Measurements from ENCODE around the gene CTRB1. TPM values are rescaled to one million over a fixed set of nuclear protein-coding genes. Genes with fewer than 3 reads are reported as not detected.

Gene CTRB1
- total RNA-seq, 3 donors from 2014 or later, result 2.2 to 5.5 (median 3.4) TPM

- Mint-ChIP-seq H3K27me3 (ENCODE audit: low read depth) (peaks cover 26% of the 10 kb centered on the region), H3K4me3 (no peak overlapping the region), H3K9me3 (no peaks in the 10 kb centered on the region), H3K4me1 (ENCODE audit: low read depth) (peaks cover 6% of the 10 kb centered on the region), H3K36me3 (ENCODE audit: insufficient read depth) (no peaks in the 10 kb centered on the region)
- DNase-seq (no peak), ATAC-seq (no peak)
These were observed 28.5 kb downstream of the CTRB1 start for GRCh38 chr16:75247249-75247648.

- ATAC-seq (no peak), DNase-seq (no peak)
- Mint-ChIP-seq H3K27me3 (ENCODE audit: low read depth) (peaks cover 33% of the 10 kb centered on the region), H3K4me1 (ENCODE audit: low read depth) (peaks cover 6% of the 10 kb centered on the region), H3K9me3 (no peaks in the 10 kb centered on the region), H3K4me3 (no peak overlapping the region), H3K36me3 (ENCODE audit: insufficient read depth) (no peaks in the 10 kb centered on the region)
These were observed 29.4 kb downstream of the CTRB1 start for GRCh38 chr16:75248142-75248535.

GRCh38 chr16:75248536-75249380 lies 30.0 kb downstream of the CTRB1 start:
- ATAC-seq, result no peak
- peaks cover 6% of the 10 kb centered on the region for H3K4me1 Mint-ChIP-seq (ENCODE audit: low read depth)
- no peaks in the 10 kb centered on the region for H3K36me3 Mint-ChIP-seq (ENCODE audit: insufficient read depth)
- peaks cover 39% of the 10 kb centered on the region for H3K27me3 Mint-ChIP-seq (ENCODE audit: low read depth)
- no peak overlapping the region for H3K4me3 Mint-ChIP-seq
- no peak for DNase-seq
- no peaks in the 10 kb centered on the region for H3K9me3 Mint-ChIP-seq

GRCh38 chr16:75249441-75249840 lies 30.7 kb downstream of the CTRB1 start:
- H3K27me3 Mint-ChIP-seq (ENCODE audit: low read depth), result peaks cover 45% of the 10 kb centered on the region
- ATAC-seq, result no peak
- H3K4me1 Mint-ChIP-seq (ENCODE audit: low read depth), result peaks cover 6% of the 10 kb centered on the region
- H3K9me3 Mint-ChIP-seq, result no peaks in the 10 kb centered on the region
- H3K4me3 Mint-ChIP-seq, result no peak overlapping the region
- DNase-seq, result no peak
- H3K36me3 Mint-ChIP-seq (ENCODE audit: insufficient read depth), result no peaks in the 10 kb centered on the region

DNA sequence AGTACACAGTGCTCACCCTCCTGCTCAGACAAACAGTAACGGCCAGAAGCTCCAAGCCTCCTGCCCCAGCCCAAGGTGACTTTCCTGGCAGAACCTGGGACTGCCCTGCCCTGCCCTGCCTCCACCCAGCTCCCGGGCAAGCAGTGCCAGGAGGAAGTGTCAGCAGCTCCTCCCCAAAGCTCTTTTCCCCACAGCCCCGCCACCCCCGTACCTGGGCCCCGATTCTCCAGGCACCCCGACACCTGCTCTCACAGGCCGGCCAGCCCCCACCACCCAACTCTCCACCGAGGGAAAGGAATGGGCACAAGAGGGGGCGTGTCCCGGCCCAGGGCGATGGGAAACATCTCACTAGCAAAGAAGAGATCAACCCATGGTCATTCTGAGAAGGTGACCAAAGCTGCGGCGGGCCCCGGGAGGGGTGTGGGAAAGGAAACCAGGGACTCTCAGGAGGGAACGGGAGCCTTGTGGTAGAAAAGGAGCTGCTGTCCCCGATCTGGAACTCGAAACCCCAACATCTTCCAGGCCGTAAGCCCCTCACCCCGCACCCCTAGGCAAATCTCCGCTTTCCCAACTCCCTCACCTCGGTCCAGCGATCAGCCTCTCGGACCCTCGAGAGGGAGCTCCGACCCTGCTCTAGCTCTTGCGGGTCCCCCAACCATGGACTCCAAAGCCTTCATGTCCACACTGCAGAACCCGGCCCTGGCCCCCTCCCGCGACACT lies 31.5 kb downstream of the CTRB1 start:
- H3K27me3 Mint-ChIP-seq (ENCODE audit: low read depth), result peaks cover 53% of the 10 kb centered on the region
- H3K4me1 Mint-ChIP-seq (ENCODE audit: low read depth), result peaks cover 6% of the 10 kb centered on the region
- DNase-seq (no peak), ATAC-seq (no peak)
- peak overlapping the region; percentile 54 for H3K4me3 Mint-ChIP-seq
- H3K9me3 Mint-ChIP-seq, result no peaks in the 10 kb centered on the region
- no peaks in the 10 kb centered on the region for H3K36me3 Mint-ChIP-seq (ENCODE audit: insufficient read depth)

DNA sequence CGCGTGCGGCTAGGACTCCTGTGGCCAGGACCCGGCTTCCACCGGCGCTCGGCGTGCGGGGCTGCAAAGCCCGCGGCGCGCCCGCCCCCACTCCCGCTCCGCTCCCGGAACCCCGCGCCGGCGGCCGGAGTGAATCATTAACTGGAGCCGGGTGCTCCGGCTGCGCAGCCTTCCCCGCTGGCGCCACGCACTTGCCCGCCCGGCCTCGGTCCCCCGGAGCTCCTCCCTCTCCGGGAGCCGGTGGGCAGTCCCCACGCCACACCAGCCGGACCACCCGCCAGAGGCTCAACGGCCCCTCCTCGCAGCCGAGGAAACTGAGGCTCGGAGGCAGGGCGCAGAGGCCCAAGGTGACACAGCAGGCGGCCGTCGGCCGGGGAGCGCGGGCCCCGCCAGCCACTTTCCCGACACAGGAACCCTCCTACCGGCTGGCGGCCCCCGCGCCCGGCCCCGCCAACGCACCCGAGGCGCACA lies 32.1 kb downstream of the CTRB1 start:
- no peaks in the 10 kb centered on the region for H3K36me3 Mint-ChIP-seq (ENCODE audit: insufficient read depth)
- ATAC-seq (peak; percentile 42 to 50), DNase-seq (no peak)
- H3K4me1 Mint-ChIP-seq (ENCODE audit: low read depth), result peaks cover 6% of the 10 kb centered on the region
- no peaks in the 10 kb centered on the region for H3K9me3 Mint-ChIP-seq
- H3K27me3 Mint-ChIP-seq (ENCODE audit: low read depth), result peaks cover 54% of the 10 kb centered on the region
- peak overlapping the region; percentile 54 for H3K4me3 Mint-ChIP-seq

DNA sequence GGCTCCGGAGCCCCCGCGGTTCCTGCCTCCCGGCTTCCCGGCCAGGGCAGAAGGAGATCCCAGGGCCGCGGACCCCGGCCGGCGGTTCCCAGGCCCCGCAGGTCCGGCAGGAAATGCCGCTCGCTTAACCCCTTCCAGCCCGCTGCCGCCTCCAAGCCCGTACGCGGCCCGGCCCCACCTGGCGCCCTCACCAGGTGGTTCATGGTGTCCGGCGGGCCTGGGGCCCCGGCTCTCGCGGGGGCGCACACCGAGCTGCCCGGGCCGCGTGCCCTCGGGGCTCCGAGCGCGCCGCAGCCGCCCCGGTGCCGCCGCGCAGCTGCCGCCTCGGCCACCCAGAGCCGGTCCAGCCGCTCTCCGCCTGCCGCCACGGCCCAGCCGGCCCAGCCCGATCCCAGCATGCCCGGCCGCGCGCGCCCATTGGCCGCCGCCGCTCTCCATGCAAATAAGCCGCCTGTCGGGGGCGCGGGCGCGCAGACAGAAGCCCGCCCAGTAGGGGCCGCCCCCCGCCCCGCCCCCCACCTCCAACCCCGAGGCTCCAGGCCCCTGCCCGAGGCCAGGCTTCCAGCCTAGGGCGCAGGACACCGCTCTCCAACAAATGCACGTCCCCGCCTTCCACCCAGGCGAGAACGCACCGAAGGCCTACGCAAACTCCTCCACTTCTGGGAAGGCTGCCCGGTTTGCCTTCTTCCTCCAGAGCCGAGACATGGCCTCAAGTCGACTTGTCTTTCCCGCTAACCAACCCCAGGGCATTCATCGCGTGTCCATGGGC lies 32.7 kb downstream of the CTRB1 start, which contains the start of gene BCAR1:
Gene BCAR1, minus strand, starts transcription at position 345 of the 769 bp plus-strand sequence. Its CDS starts 142 bp downstream, at position 203.
- H3K36me3 Mint-ChIP-seq (ENCODE audit: insufficient read depth), result no peaks in the 10 kb centered on the region
- ATAC-seq (peak; percentile 63 to 69), DNase-seq (no peak)
- H3K4me3 Mint-ChIP-seq, result peak within 1 kb of the TSS; percentile 70
- no peaks in the 10 kb centered on the region for H3K9me3 Mint-ChIP-seq
- peaks cover 6% of the 10 kb centered on the region for H3K4me1 Mint-ChIP-seq (ENCODE audit: low read depth)
- peaks cover 57% of the 10 kb centered on the region for H3K27me3 Mint-ChIP-seq (ENCODE audit: low read depth)

GRCh38 chr16:75252049-75252864 lies 33.5 kb downstream of the CTRB1 start:
- H3K9me3 Mint-ChIP-seq, result no peaks in the 10 kb centered on the region
- H3K4me3 Mint-ChIP-seq, result peak overlapping the region; percentile 70
- peaks cover 63% of the 10 kb centered on the region for H3K27me3 Mint-ChIP-seq (ENCODE audit: low read depth)
- DNase-seq (no peak), ATAC-seq (no peak)
- no peaks in the 10 kb centered on the region for H3K36me3 Mint-ChIP-seq (ENCODE audit: insufficient read depth)
- H3K4me1 Mint-ChIP-seq (ENCODE audit: low read depth), result peaks cover 6% of the 10 kb centered on the region

DNA sequence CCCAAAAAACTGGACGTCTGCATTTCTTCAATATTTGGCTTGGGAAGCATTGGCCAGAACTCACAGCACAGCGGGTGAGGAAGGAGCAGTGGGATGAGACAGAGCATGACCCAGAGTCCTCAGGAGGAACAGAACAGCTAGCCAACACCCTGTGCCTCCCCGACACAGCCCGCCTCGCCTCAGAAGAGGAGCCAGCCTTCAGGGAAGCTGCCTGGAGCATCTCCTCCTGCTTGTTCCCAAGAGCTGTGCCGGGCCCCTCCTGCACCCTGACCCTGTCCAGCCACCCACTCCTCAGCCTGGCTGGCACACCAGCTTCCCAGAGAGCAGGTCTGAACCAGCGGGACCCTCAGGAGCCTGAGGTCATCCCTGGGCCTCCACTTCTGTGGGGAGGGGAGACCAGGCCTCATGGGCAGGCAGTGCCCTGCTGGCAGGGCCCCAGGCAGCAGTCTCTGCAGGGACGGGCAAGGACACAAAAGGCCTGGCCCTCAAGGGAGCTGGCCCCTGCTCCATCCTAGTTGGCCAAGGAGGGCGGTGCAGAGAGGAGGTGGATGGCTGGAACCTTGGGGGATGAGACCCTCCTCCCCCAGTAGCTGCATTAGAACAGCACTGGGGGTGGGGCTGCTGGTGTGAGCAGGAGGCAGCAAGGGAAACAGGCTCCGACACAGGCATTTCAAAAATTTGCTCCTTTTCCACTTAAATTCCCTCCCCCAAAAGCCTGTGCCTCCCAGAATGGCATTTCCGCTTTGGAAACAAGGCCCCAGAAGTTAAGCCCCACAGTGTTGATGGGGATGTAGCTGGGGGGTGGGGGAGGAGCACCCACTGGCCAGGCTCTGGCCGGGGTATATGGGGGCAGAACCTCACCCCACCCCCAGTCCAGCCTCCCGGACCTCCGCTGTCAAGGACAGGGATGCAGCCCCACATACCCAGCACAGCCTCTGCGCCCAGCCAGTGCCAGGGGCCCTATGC lies 34.4 kb downstream of the CTRB1 start:
- Mint-ChIP-seq H3K9me3 (no peaks in the 10 kb centered on the region), H3K36me3 (ENCODE audit: insufficient read depth) (no peaks in the 10 kb centered on the region), H3K27me3 (ENCODE audit: low read depth) (peaks cover 61% of the 10 kb centered on the region), H3K4me3 (no peak overlapping the region), H3K4me1 (ENCODE audit: low read depth) (peaks cover 6% of the 10 kb centered on the region)
- no peak for DNase-seq
- no peak for ATAC-seq

- Mint-ChIP-seq H3K4me1 (ENCODE audit: low read depth) (peaks cover 6% of the 10 kb centered on the region), H3K27me3 (ENCODE audit: low read depth) (peaks cover 60% of the 10 kb centered on the region), H3K9me3 (no peaks in the 10 kb centered on the region), H3K4me3 (no peak overlapping the region), H3K36me3 (ENCODE audit: insufficient read depth) (no peaks in the 10 kb centered on the region)
- no peak for ATAC-seq
- no peak for DNase-seq
These were observed 35.6 kb downstream of the CTRB1 start for GRCh38 chr16:75254359-75254837.

DNA sequence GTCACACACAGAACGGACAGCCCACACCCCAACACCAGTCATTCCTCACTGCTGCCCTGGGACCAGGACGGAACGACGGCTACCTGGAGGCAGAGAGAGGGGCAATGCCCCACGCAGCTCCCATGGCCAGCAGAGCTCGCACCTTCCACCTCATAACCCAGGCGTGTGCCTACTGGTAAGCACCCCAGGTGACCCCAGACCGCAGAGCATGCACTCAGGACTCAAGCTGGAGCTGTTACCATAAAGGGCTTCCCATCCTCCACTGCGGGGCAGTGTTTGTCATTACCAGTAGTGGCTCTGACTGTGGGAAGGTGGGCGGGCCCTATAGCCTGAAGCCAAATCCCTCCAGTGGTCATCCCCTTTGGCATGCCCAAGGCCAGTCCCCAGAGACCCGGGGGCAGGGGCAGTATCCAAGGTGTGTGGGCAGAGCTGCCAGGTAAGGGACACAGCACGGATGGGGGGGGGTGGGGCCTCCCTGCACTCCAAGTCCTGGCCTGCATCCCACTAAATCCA lies 37.3 kb downstream of the CTRB1 start:
- no peaks in the 10 kb centered on the region for H3K9me3 Mint-ChIP-seq
- H3K27me3 Mint-ChIP-seq (ENCODE audit: low read depth), result peaks cover 55% of the 10 kb centered on the region
- DNase-seq, result no peak
- H3K4me1 Mint-ChIP-seq (ENCODE audit: low read depth), result peaks cover 6% of the 10 kb centered on the region
- no peak overlapping the region for H3K4me3 Mint-ChIP-seq
- ATAC-seq, result no peak
- H3K36me3 Mint-ChIP-seq (ENCODE audit: insufficient read depth), result no peaks in the 10 kb centered on the region

- DNase-seq (no peak), ATAC-seq (no peak)
- H3K27me3 Mint-ChIP-seq (ENCODE audit: low read depth), result peaks cover 53% of the 10 kb centered on the region
These were observed 38.0 kb downstream of the CTRB1 start for GRCh38 chr16:75256696-75257343.

More at GRCh38 chr16:75256696-75257343, 38.0 kb downstream of the CTRB1 start:
- Mint-ChIP-seq H3K36me3 (ENCODE audit: insufficient read depth) (no peaks in the 10 kb centered on the region), H3K4me3 (no peak overlapping the region), H3K9me3 (no peaks in the 10 kb centered on the region), H3K4me1 (ENCODE audit: low read depth) (peaks cover 4% of the 10 kb centered on the region)

Measured in activated T-cell treated with anti-CD3 and anti-CD28 coated beads, Interleukin-2, amount 50 U/mL, for 4 hours (primary cell).